ENCODE results near the gene DNAJA3.

Gene DNAJA3

DNA sequence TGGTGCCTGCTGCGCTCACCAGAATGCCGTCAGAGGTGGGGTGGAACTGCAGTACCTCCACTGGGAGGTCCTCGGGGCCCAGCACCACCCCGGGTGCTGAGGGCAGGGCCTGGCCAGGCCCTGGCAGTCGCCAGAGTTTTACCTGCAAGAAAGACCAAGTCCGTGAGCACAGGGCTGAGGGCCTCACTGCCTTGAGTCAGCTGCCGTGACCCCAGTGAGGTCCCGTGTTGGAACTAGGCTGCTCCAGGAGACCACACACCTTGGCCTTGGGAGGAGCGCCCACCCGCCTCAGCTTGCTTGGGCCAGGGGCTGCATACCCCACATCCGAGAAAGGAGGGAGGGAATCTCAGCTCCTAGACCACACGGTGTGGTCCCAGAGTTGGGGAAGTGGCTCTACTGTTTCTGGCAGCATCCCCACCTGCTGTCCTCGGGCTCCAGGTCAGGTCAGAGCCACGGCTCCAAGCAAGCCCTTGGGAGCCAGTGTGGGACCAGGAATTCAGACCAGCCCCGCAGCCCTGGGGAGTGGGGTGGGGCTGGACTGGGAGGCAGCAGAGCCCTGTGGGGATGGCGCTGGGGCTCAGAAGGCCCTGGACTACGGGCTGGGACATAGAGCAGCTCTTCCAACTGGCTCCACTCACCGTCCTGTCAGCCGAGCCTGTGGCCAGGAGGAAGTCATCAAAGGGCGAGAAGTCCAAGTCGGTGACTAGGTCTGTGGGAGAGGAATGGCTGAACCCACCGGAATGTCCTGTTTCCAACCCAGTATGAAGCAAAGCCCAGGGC, 17.9 kb upstream of the DNAJA3 start:
- TF ChIP-seq Cebpa-rat (IDR thresholded peaks at IDR 0.05): no peak
- Histone ChIP-seq H3K4me2 (no peak overlapping the region), H3K27me3 (no peaks in the 10 kb centered on the region), H3K27ac (no peak overlapping the region), H4K20me1 (peaks cover 82 to 100% (median 94%) of the 10 kb centered on the region in 11 experiments), H3K9me3 (replicated peaks in 1 of 11) (no peaks in the 10 kb centered on the region), H3K9ac (no peak overlapping the region; a peak in 1 of 22 replicates), H3K36me3 (peaks cover 96 to 100% (median 100%) of the 10 kb centered on the region in 11 experiments), H3K4me3 (no peak overlapping the region), H3K4me1 (peaks cover 0 to 30% (median 12%) of the 10 kb centered on the region in 10 experiments; a peak in 9 of 20 replicates)

DNA sequence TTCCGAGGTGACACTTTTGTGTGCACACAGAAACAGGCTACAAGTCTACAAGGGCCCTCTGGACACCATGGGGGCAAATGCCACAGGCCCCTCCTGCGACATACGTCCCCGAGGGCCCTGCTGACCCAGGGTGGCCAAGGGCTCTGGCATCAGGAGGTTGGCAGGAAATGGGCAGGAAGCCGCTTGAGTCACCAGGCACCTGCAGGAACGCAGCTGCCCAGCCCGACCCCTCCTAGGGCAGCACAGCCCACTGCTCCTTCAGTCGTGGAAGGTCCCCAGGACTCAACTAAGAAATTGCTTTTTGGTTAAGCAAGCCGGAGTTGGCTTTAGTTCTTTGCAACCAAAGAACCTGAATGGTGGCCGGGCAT, 17.4 kb upstream of the DNAJA3 start:
- Histone ChIP-seq H3K4me3 (no peak overlapping the region), H3K4me2 (no peak overlapping the region), H3K9ac (peak overlapping the region in 2 of 11 experiments; percentile 1 to 28; a peak in 1 of 22 replicates), H3K36me3 (peaks cover 97 to 100% (median 100%) of the 10 kb centered on the region in 11 experiments), H3K4me1 (peaks cover 0 to 30% (median 11%) of the 10 kb centered on the region in 10 experiments; a peak in 11 of 20 replicates), H4K20me1 (peaks cover 82 to 100% (median 94%) of the 10 kb centered on the region in 11 experiments), H3K27me3 (no peaks in the 10 kb centered on the region), H3K27ac (no peak overlapping the region), H3K9me3 (replicated peaks in 1 of 11) (no peaks in the 10 kb centered on the region)
- TF ChIP-seq Cebpa-rat (IDR thresholded peaks at IDR 0.05): no peak

DNA sequence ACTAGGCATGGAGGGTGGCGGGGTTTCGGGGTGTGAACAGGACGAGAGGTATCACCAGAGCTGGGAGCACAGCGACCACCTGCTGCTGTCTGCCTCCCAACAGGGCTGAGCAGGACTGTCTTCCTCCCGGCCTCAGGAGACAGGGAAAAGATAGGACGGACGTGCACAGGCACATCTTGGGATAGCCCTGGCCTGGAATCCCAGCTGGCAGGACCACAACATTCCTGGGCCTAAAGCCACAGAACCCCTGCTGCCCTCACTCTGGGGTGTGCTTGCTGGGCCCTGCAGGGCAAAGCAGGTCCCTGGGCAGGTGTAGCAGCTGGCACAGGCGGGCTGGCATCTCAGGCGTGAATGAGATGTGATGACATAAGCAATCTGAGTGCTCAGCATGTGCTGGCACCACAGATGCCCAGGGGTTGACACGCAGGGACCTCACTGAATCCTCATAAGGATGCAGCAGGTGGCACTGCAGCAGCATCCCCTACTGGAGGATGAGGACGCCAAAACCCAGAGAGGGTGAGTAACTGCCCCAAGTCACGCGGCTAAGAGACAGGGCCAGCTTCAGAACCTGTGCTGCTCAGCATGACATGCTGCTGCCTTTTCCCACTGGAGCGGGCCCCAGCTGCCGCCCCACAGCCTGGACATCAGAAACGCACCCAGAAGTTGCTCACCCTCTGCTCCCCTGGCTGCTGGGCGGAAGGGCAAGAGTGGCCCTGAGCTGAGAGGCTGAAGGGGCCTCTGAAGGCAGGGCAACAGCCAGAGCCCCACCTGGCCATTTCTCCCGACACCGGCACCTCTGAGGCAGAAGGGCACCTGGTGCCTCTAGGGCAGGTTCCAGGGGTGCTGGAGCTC, 16.4 kb upstream of the DNAJA3 start:
- H3K27ac ChIP-seq: no peak overlapping the region
- no peak overlapping the region for H3K4me2 ChIP-seq
- no peaks in the 10 kb centered on the region for H3K27me3 ChIP-seq
- H3K36me3 ChIP-seq: peaks cover 88 to 100% (median 94%) of the 10 kb centered on the region in 11 experiments
- H3K9me3 ChIP-seq (replicated peaks in 1 of 11): no peaks in the 10 kb centered on the region
- peaks cover 82 to 100% (median 94%) of the 10 kb centered on the region in 11 experiments for H4K20me1 ChIP-seq
- no peak for TF ChIP-seq Cebpa-rat (IDR thresholded peaks at IDR 0.05)
- peaks cover 6 to 39% (median 21%) of the 10 kb centered on the region in 10 experiments for H3K4me1 ChIP-seq
- peak overlapping the region in 6 of 11 experiments; percentile 4 to 34 (median 20); a peak in 4 of 22 replicates for H3K9ac ChIP-seq
- no peak overlapping the region for H3K4me3 ChIP-seq

DNA sequence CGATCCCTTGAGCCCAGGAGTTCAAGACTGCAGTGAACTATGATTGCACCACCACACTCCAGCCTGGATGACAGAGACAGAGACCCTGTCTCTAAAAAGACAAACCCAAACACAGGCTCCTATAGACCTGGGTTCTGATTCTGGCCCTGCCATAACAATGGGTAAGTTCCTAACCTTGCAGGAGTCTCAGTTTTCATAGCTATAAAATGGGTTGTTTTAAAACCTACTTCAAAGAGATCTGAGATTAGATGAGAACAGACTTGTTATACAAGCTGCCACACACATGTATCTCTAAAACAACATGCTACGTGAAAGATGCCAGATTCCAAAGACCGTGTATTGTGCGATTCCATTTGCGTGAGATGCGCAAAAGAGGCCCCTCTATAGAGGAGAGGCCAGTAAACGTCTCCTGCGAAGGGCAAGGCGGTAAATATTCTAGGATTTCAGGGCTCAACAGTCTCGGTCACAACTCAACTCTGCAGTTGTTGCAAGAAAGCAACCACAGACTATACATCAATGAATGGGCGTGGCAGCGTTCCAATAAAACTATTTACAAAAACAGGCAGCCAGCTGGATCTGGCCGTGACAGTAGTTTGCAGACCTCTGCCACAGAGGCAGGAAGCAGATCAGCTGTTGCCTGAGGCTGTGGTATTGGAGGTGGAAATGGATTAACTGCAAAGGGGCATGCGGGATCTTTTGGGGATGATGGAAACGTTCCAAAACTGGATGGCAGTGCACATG, 15.2 kb upstream of the DNAJA3 start:
- no peak for TF ChIP-seq Cebpa-rat (IDR thresholded peaks at IDR 0.05)
- Histone ChIP-seq H3K4me2 (no peak overlapping the region), H3K9ac (peak overlapping the region in 1 of 11 experiments; percentile 40; a peak in 3 of 22 replicates), H3K36me3 (peaks cover 77 to 91% (median 82%) of the 10 kb centered on the region in 11 experiments), H3K27me3 (no peaks in the 10 kb centered on the region), H3K27ac (no peak overlapping the region), H3K4me1 (peaks cover 18 to 49% (median 30%) of the 10 kb centered on the region in 10 experiments), H3K9me3 (replicated peaks in 1 of 11) (no peaks in the 10 kb centered on the region), H4K20me1 (peaks cover 81 to 99% (median 94%) of the 10 kb centered on the region in 11 experiments), H3K4me3 (no peak overlapping the region)

- no peak for TF ChIP-seq Cebpa-rat (IDR thresholded peaks at IDR 0.05)
- peaks cover 18 to 49% (median 30%) of the 10 kb centered on the region in 10 experiments for H3K4me1 ChIP-seq
- no peaks in the 10 kb centered on the region for H3K27me3 ChIP-seq
- peaks cover 78 to 91% (median 86%) of the 10 kb centered on the region in 11 experiments for H4K20me1 ChIP-seq
- H3K9ac ChIP-seq: peak overlapping the region in 3 of 11 experiments; percentile 4 to 35 (median 33); a peak in 3 of 22 replicates
- no peaks in the 10 kb centered on the region for H3K9me3 ChIP-seq (replicated peaks in 1 of 11)
- no peak overlapping the region for H3K27ac ChIP-seq
- no peak overlapping the region for H3K4me2 ChIP-seq
- no peak overlapping the region for H3K4me3 ChIP-seq
- H3K36me3 ChIP-seq: peaks cover 68 to 79% (median 71%) of the 10 kb centered on the region in 11 experiments
Measured at GRCh38 chr16:4411684-4412083, 14.0 kb upstream of the DNAJA3 start.

DNA sequence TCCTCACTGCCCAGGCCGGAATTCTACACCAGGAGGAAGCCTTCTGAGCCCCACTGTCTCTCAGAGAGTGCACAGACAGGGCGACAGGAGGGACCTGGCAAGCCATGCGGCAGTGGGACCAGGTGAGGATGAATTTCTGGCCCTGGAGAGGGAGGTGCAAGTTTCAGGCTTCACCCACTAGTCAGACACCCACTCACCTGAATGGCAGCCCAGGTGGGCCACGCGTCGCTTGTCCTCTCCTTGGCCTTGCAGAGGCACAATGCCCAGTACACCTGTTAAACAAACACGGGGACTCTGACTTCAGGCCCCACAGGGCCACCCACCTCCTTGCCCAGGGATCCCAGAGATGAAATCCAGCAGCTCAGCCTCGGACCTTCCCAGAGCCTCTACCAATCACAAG, 13.5 kb upstream of the DNAJA3 start:
- Histone ChIP-seq H3K4me1 (peaks cover 22 to 54% (median 33%) of the 10 kb centered on the region in 10 experiments), H3K4me2 (no peak overlapping the region), H4K20me1 (peaks cover 78 to 91% (median 83%) of the 10 kb centered on the region in 11 experiments), H3K36me3 (peaks cover 63 to 75% (median 66%) of the 10 kb centered on the region in 11 experiments), H3K4me3 (no peak overlapping the region), H3K27me3 (no peaks in the 10 kb centered on the region), H3K9ac (peak overlapping the region in 2 of 11 experiments; percentile 24 to 35; a peak in 5 of 22 replicates), H3K9me3 (replicated peaks in 1 of 11) (no peaks in the 10 kb centered on the region), H3K27ac (no peak overlapping the region)
- no peak for TF ChIP-seq Cebpa-rat (IDR thresholded peaks at IDR 0.05)

DNA sequence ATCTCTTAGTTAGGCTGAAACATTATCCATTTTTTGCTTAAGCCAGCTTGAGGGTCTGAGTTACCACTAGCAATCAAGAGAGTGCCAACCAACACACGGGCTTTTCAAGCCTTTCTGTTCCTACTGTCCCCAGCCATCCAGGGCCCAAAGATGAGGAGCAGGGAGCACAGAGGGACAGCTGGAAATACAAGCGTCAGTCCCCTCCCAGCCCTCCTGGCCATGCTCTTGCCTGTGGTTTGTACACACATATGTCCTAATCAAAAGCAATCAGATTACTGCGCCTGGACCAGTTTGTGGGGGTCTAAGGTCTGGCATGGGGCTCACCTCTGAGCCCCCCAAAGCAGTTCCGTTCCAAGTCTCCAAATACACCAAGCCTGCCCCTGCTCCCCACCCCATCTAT, 12.8 kb upstream of the DNAJA3 start:
- peaks cover 26 to 57% (median 34%) of the 10 kb centered on the region in 10 experiments for H3K4me1 ChIP-seq
- H3K4me2 ChIP-seq: peak overlapping the region in 3 of 11 experiments; percentile 91 to 98 (median 98); a peak in 3 of 22 replicates

DNA sequence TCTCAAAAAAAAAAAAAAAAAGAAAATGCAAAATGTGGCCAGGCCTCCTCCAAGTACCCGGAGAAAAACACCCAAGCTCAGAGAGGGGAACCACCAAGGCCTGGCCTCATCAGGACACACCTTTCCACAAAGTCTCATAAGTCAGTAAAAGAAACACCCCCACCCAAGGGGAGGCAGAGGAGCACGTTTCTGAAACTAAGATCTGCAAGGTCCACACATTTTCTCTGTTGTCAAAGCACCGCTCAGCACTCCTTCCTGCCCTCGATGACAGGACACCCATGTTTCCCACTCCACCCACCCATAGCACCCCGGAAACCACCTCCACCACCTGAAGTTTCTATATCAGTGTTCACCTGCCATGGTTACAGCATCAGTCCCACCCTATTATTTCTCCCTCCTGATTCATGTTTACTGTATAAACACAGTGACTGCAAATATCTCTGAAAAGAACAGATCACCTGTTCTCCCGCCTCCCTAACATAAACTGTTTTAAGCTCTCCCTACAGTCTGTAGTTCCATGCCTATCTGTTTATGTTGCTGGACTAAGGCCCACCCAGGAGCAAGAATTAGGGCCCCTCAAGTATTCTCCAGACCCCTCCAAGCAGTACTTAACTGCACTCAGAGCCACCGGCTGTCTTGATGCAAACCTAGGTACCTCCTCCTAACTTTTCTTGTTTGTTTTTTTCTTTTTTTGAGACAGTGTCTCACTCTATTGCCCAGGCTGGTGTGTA, 11.3 kb upstream of the DNAJA3 start:
- no peaks in the 10 kb centered on the region for H3K9me3 ChIP-seq (replicated peaks in 1 of 11)
- H3K9ac ChIP-seq: peak overlapping the region; percentile 91 to 100 (median 98)
- TF ChIP-seq Cebpa-rat (IDR thresholded peaks at IDR 0.05): no peak
- peaks cover 41 to 53% (median 44%) of the 10 kb centered on the region in 11 experiments for H3K36me3 ChIP-seq
- H3K4me1 ChIP-seq: peaks cover 25 to 45% (median 37%) of the 10 kb centered on the region in 10 experiments
- H3K4me2 ChIP-seq: peak overlapping the region; percentile 82 to 99 (median 95)
- peaks cover 56 to 69% (median 61%) of the 10 kb centered on the region in 11 experiments for H4K20me1 ChIP-seq
- H3K27me3 ChIP-seq: no peaks in the 10 kb centered on the region
- H3K4me3 ChIP-seq: peak overlapping the region; percentile 89 to 99 (median 94); a peak in 19 of 20 replicates
- H3K27ac ChIP-seq: peak overlapping the region; percentile 94 to 99 (median 98); a peak in 21 of 22 replicates

More for the DNA sequence above, 12.8 kb upstream of the DNAJA3 start:
- Histone ChIP-seq H3K36me3 (peaks cover 56 to 68% (median 59%) of the 10 kb centered on the region in 11 experiments), H3K9ac (peak overlapping the region in 4 of 11 experiments; percentile 2 to 27 (median 16); a peak in 1 of 22 replicates), H3K9me3 (replicated peaks in 1 of 11) (no peaks in the 10 kb centered on the region), H3K27me3 (no peaks in the 10 kb centered on the region), H3K27ac (no peak overlapping the region), H3K4me3 (no peak overlapping the region), H4K20me1 (peaks cover 71 to 84% (median 76%) of the 10 kb centered on the region in 11 experiments)
- no peak for TF ChIP-seq Cebpa-rat (IDR thresholded peaks at IDR 0.05)

Measured in BLaER1 treated with 17β-estradiol and CSF1 and Interleukin-3, amounts not matched to agents 10 nM and 100 nM (cell line).